ENCODE data around the gene CALM1. TPM values are rescaled to one million over a fixed set of nuclear protein-coding genes. Genes with fewer than 3 reads are reported as not detected.

CALM1 gene
- total RNA-seq, 2 donors from 2014 or later: 355 to 493 TPM

GRCh38 chr14:90440592-90440991, 43.8 kb downstream of the CALM1 start:
- Histone ChIP-seq H3K27ac (no peak overlapping the region), H3K36me3 (no peaks in the 10 kb centered on the region), H3K9me3 (no peaks in the 10 kb centered on the region), H3K27me3 (replicated peaks; ENCODE audit: insufficient read depth) (no peaks in the 10 kb centered on the region), H3K4me3 (no peak overlapping the region), H3K4me1 (ENCODE audit: control insufficient read depth in 1 of 2, low read depth in 2 of 2) (no peaks in the 10 kb centered on the region)
- DNase-seq (ENCODE audit: low spot score) (no peak), ATAC-seq (ENCODE audit: insufficient number of reproducible peaks, low FRiP score, low read depth) (no peak)
- no peak for TF ChIP-seq CTCF (IDR thresholded peaks at IDR 0.05)

GRCh38 chr14:90442388-90442787, 45.6 kb downstream of the CALM1 start:
- Histone ChIP-seq H3K4me1 (ENCODE audit: control insufficient read depth in 1 of 2, low read depth in 2 of 2) (no peaks in the 10 kb centered on the region), H3K27ac (no peak overlapping the region), H3K9me3 (peaks cover under 1% of the 10 kb centered on the region), H3K36me3 (no peaks in the 10 kb centered on the region), H3K4me3 (no peak overlapping the region), H3K27me3 (replicated peaks; ENCODE audit: insufficient read depth) (no peaks in the 10 kb centered on the region)
- no peak for TF ChIP-seq CTCF (IDR thresholded peaks at IDR 0.05)
- ATAC-seq (ENCODE audit: insufficient number of reproducible peaks, low FRiP score, low read depth) (no peak), DNase-seq (ENCODE audit: low spot score) (no peak)

- TF ChIP-seq CTCF (IDR thresholded peaks at IDR 0.05): no peak
- no peaks in the 10 kb centered on the region for H3K4me1 ChIP-seq (ENCODE audit: control insufficient read depth in 1 of 2, low read depth in 2 of 2)
- no peak overlapping the region for H3K27ac ChIP-seq
- no peak for ATAC-seq (ENCODE audit: insufficient number of reproducible peaks, low FRiP score, low read depth)
- no peaks in the 10 kb centered on the region for H3K27me3 ChIP-seq (replicated peaks; ENCODE audit: insufficient read depth)
- H3K4me3 ChIP-seq: no peak overlapping the region
- no peak for DNase-seq (ENCODE audit: low spot score)
- peaks cover 6% of the 10 kb centered on the region for H3K9me3 ChIP-seq
- H3K36me3 ChIP-seq: no peaks in the 10 kb centered on the region
Observed at GRCh38 chr14:90443161-90444076, 46.6 kb downstream of the CALM1 start.

- Histone ChIP-seq H3K36me3 (no peaks in the 10 kb centered on the region), H3K27ac (no peak overlapping the region), H3K4me3 (no peak overlapping the region), H3K27me3 (replicated peaks; ENCODE audit: insufficient read depth) (no peaks in the 10 kb centered on the region), H3K9me3 (peaks cover 6% of the 10 kb centered on the region), H3K4me1 (ENCODE audit: control insufficient read depth in 1 of 2, low read depth in 2 of 2) (no peaks in the 10 kb centered on the region)
- TF ChIP-seq CTCF (IDR thresholded peaks at IDR 0.05): no peak
- no peak for ATAC-seq (ENCODE audit: insufficient number of reproducible peaks, low FRiP score, low read depth)
- no peak for DNase-seq (ENCODE audit: low spot score)
Observed at GRCh38 chr14:90444077-90444696, 47.4 kb downstream of the CALM1 start.

GRCh38 chr14:90445011-90445410, 48.2 kb downstream of the CALM1 start:
- Histone ChIP-seq H3K4me1 (ENCODE audit: control insufficient read depth in 1 of 2, low read depth in 2 of 2) (no peaks in the 10 kb centered on the region), H3K27ac (no peak overlapping the region), H3K4me3 (no peak overlapping the region), H3K27me3 (replicated peaks; ENCODE audit: insufficient read depth) (no peaks in the 10 kb centered on the region), H3K9me3 (peaks cover 6% of the 10 kb centered on the region), H3K36me3 (no peaks in the 10 kb centered on the region)
- ATAC-seq (ENCODE audit: insufficient number of reproducible peaks, low FRiP score, low read depth) (no peak), DNase-seq (ENCODE audit: low spot score) (no peak)
- no peak for TF ChIP-seq CTCF (IDR thresholded peaks at IDR 0.05)

Measured in thoracic aorta (tissue), 2 donors.